ENCODE results near the gene STRA6. TPM values are rescaled to one million over a fixed set of nuclear protein-coding genes. Genes with fewer than 3 reads are reported as not detected.

STRA6 gene
- total RNA-seq, result 1 to 10 TPM in 2 of 7 donors, under 1 TPM in 2, not detected in 3; 0.47 to 1.8 (median 0.94) TPM
- 1 to 10 TPM in 1 of 3 donors, under 1 TPM in 2; 0.68 to 1.2 (median 0.96) TPM for polyA plus RNA-seq
- long read RNA-seq, donor 1, result 0 reads
- long read RNA-seq, donor 2, partial matches to known transcripts, result 0 of 1 reads
- long read RNA-seq, donor 2, other reads (novel, unspliced or antisense), result 0 of 1 reads

GRCh38 chr15:74202452-74203401 is at the start of gene STRA6:
Gene STRA6 (minus strand): TSS chr15:74202787. CDS start chr15:74202267, 520 bp downstream.
- Histone ChIP-seq H3K36me3 (no peaks in the 10 kb centered on the region), H3K9me3 (no peaks in the 10 kb centered on the region), H3K27ac (no peak within 1 kb of the TSS), H3K4me1 (peaks cover 0 to 41% (median 11%) of the 10 kb centered on the region in 6 donors), H3K27me3 (replicated peaks in 1 of 7) (peaks cover 0 to 14% (median 0%) of the 10 kb centered on the region in 7 donors), H3K4me3 (no peak within 1 kb of the TSS)
- no peak for DNase-seq
- intact Hi-C loops (cut with DNase I; ENCODE audit: low total_unique reads), result no loop called here
- TF ChIP-seq POLR2A (IDR thresholded peaks at IDR 0.05) (no peak), POLR2AphosphoS5 (IDR thresholded peaks at IDR 0.05) (no peak), CTCF (IDR thresholded peaks at IDR 0.05 in 8 of 11, conservative IDR thresholded peaks at IDR 0.05 in 3 of 11) (no peak)
- WGBS, 5 donors, result 64 to 71% (median 68%) methylated on average over 26 of the region's 26 CpGs

- DNase-seq, result no peak
- no peaks in the 10 kb centered on the region for H3K9me3 ChIP-seq
- H3K27ac ChIP-seq, result peak overlapping the region in 2 of 8 donors; percentile 54 to 55
- intact Hi-C loops (cut with DNase I; ENCODE audit: low total_unique reads), result no loop called here
- H3K4me3 ChIP-seq, result no peak overlapping the region
- H3K36me3 ChIP-seq, result no peaks in the 10 kb centered on the region
- TF ChIP-seq POLR2A (IDR thresholded peaks at IDR 0.05), result no peak
- peaks cover 0 to 12% (median 0%) of the 10 kb centered on the region in 7 donors for H3K27me3 ChIP-seq (replicated peaks in 1 of 7)
- WGBS, 5 donors, result 63 to 85% (median 72%) methylated on average over 6 of the region's 6 CpGs
- H3K4me1 ChIP-seq, result peaks cover 0 to 22% (median 12%) of the 10 kb centered on the region in 6 donors
These were observed 49.7 kb upstream of the STRA6 start for GRCh38 chr15:74252291-74252690.

- Histone ChIP-seq H3K4me3 (no peak overlapping the region), H3K27ac (peak overlapping the region in 6 of 8 donors; percentile 35 to 55 (median 50)), H3K36me3 (no peaks in the 10 kb centered on the region), H3K4me1 (peaks cover 0 to 22% (median 12%) of the 10 kb centered on the region in 6 donors), H3K9me3 (no peaks in the 10 kb centered on the region), H3K27me3 (replicated peaks in 1 of 7) (peaks cover 0 to 3% (median 0%) of the 10 kb centered on the region in 7 donors)
- 55 to 78% (median 67%) methylated on average over 5 of the region's 5 CpGs for WGBS, 5 donors
- DNase-seq, result no peak
- intact Hi-C loops (cut with DNase I; ENCODE audit: low total_unique reads), result no loop called here
- no peak for TF ChIP-seq POLR2A (IDR thresholded peaks at IDR 0.05)
- peak in 2 of 3 donors; percentile 25 to 30 for TF ChIP-seq POLR2AphosphoS5 (IDR thresholded peaks at IDR 0.05)
These were observed 48.7 kb upstream of the STRA6 start for GRCh38 chr15:74251131-74251811.

GRCh38 chr15:74250266-74250665 is 47.7 kb upstream of the STRA6 start:
- peaks cover 0 to 27% (median 13%) of the 10 kb centered on the region in 6 donors for H3K4me1 ChIP-seq

More at GRCh38 chr15:74250266-74250665, 47.7 kb upstream of the STRA6 start:
- Histone ChIP-seq H3K4me3 (no peak overlapping the region), H3K9me3 (no peaks in the 10 kb centered on the region), H3K27ac (peak overlapping the region in 1 of 8 donors; percentile 54), H3K36me3 (no peaks in the 10 kb centered on the region), H3K27me3 (replicated peaks in 1 of 7) (peaks cover 0 to 8% (median 5%) of the 10 kb centered on the region in 7 donors)
- intact Hi-C loops (cut with DNase I; ENCODE audit: low total_unique reads), result no loop called here
- no peak for TF ChIP-seq CTCF (IDR thresholded peaks at IDR 0.05 in 8 of 11, conservative IDR thresholded peaks at IDR 0.05 in 3 of 11)
- no peak for TF ChIP-seq POLR2AphosphoS5 (IDR thresholded peaks at IDR 0.05)
- TF ChIP-seq POLR2A (IDR thresholded peaks at IDR 0.05), result no peak
- WGBS, 5 donors, result 78 to 89% (median 85%) methylated on average over 6 of the region's 6 CpGs
- DNase-seq, result no peak

Measured in spleen (tissue), 13 donors.